GM12892 (cell line): ENCODE data around the gene LLGL2.

Experiments used
- POLR2A ChIP-seq: IDR thresholded peaks from 2 replicates; pipeline ENCODE4 v1.6.1; 2011; ENCODE audit warnings: low read depth, low read length, control low read depth
- POLR2AphosphoS5 ChIP-seq: IDR thresholded peaks from 2 replicates; pipeline ENCODE4 v1.6.1; 2011; ENCODE audit warnings: low read depth, low read length, control low read depth

- TF ChIP-seq POLR2A (no peak), POLR2AphosphoS5 (no peak)
Observed at GRCh38 chr17:75623386-75623785, 97.9 kb downstream of the LLGL2 start.
